IMR-90 (cell line): Measurements from ENCODE around the gene TMEM269.

Source experiments
- BHLHE40 ChIP-seq: fragments of 150-350 bp; IDR thresholded peaks from 2 replicates; pipeline ENCODE4 v1.6.1; 2016; ENCODE audit warnings: mild to moderate bottlenecking, low read depth, low read length
- CEBPB ChIP-seq: IDR thresholded peaks from 2 replicates; pipeline ENCODE4 v1.6.1; 2012; ENCODE audit warnings: low read depth, low read length, improper control_type of control experiment
- FOS ChIP-seq: fragments of 150-350 bp; IDR thresholded peaks from 2 replicates; pipeline ENCODE4 v1.6.1; 2016; ENCODE audit warnings: low read depth, low read length
- MAFK ChIP-seq: IDR thresholded peaks from 2 replicates; pipeline ENCODE4 v1.6.1; 2012; ENCODE audit warnings: low read depth, low read length, improper control_type of control experiment
- MAZ ChIP-seq: IDR thresholded peaks from 2 replicates; pipeline ENCODE4 v1.6.1; 2012; ENCODE audit warnings: low read depth, mild to moderate bottlenecking, low read length, improper control_type of control experiment, moderate library complexity, borderline replicate concordance
- POLR2A ChIP-seq: IDR thresholded peaks from 2 replicates; pipeline ENCODE4 v1.6.1; 2012; ENCODE audit warnings: mild to moderate bottlenecking, low read depth, low read length
- RAD21 ChIP-seq: IDR thresholded peaks from 2 replicates; pipeline ENCODE4 v1.6.1; 2012; ENCODE audit warnings: low read length, improper control_type of control experiment
- SMC3 ChIP-seq: fragments of 150-350 bp; IDR thresholded peaks from 2 replicates; pipeline ENCODE4 v1.6.1; 2016; ENCODE audit warnings: low read depth, mild to moderate bottlenecking, antibody characterized with exemption, low read length, moderate library complexity
- TF ChIP-seq, protein P1 (sequence below): conservative IDR thresholded peaks from 2 replicates; pipeline ENCODE4 v1.5.1; 2012; ENCODE audit warnings: mild to moderate bottlenecking, low read depth, low read length, improper control_type of control experiment
- TF ChIP-seq, protein P2 (sequence below): fragments of 150-350 bp; IDR thresholded peaks from 2 replicates; pipeline ENCODE4 v1.6.1; 2016; ENCODE audit warnings: low read depth, mild to moderate bottlenecking, low read length, moderate library complexity, borderline replicate concordance
- TF ChIP-seq, protein P3 (sequence below): fragments of 150-350 bp; IDR thresholded peaks from 2 replicates; pipeline ENCODE4 v1.6.1; 2017; ENCODE audit warnings: mild to moderate bottlenecking, antibody characterized with exemption, low read length, low read depth

DNA sequence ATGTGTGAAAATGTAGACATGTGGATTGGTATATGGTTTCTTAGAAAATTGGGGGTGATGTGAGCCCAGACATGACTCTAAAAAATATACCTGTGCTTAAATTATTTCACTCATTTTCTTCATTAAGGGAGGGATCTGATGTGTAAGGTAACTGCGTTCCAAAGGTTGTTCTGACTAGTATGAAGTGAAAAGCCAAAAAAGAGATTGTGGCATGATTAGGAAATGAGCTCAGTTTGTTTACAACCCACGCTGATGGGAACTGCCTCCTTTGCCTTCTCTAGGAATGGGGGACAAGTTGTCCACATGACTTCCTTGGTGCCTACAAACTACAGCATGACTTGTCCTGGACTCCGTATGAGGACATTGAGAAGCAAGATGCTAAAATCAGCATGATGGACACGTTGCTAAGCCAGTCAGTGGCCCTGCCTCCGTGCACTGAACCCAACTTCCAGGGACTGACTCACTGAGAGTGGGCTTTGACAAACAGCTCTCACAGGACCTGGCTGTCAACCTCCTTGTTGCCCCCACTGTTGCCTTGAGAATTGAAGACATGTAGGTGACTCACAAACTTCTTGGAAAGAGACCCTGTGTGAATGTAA is 9.8 kb upstream of the TMEM269 start:
- TF ChIP-seq, protein P1, sequence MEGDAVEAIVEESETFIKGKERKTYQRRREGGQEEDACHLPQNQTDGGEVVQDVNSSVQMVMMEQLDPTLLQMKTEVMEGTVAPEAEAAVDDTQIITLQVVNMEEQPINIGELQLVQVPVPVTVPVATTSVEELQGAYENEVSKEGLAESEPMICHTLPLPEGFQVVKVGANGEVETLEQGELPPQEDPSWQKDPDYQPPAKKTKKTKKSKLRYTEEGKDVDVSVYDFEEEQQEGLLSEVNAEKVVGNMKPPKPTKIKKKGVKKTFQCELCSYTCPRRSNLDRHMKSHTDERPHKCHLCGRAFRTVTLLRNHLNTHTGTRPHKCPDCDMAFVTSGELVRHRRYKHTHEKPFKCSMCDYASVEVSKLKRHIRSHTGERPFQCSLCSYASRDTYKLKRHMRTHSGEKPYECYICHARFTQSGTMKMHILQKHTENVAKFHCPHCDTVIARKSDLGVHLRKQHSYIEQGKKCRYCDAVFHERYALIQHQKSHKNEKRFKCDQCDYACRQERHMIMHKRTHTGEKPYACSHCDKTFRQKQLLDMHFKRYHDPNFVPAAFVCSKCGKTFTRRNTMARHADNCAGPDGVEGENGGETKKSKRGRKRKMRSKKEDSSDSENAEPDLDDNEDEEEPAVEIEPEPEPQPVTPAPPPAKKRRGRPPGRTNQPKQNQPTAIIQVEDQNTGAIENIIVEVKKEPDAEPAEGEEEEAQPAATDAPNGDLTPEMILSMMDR = no peak
- TF ChIP-seq BHLHE40 = no peak
- TF ChIP-seq POLR2A = no peak
- TF ChIP-seq CEBPB = no peak
- TF ChIP-seq, protein P2, sequence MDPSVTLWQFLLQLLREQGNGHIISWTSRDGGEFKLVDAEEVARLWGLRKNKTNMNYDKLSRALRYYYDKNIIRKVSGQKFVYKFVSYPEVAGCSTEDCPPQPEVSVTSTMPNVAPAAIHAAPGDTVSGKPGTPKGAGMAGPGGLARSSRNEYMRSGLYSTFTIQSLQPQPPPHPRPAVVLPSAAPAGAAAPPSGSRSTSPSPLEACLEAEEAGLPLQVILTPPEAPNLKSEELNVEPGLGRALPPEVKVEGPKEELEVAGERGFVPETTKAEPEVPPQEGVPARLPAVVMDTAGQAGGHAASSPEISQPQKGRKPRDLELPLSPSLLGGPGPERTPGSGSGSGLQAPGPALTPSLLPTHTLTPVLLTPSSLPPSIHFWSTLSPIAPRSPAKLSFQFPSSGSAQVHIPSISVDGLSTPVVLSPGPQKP = no peak
- no peak for TF ChIP-seq FOS
- no peak for TF ChIP-seq SMC3
- TF ChIP-seq, protein P3, sequence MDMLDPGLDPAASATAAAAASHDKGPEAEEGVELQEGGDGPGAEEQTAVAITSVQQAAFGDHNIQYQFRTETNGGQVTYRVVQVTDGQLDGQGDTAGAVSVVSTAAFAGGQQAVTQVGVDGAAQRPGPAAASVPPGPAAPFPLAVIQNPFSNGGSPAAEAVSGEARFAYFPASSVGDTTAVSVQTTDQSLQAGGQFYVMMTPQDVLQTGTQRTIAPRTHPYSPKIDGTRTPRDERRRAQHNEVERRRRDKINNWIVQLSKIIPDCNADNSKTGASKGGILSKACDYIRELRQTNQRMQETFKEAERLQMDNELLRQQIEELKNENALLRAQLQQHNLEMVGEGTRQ = no peak
- no peak for TF ChIP-seq RAD21
- no peak for TF ChIP-seq MAFK
- no peak for TF ChIP-seq MAZ
